Osteocyte (in vitro differentiated cells): Measurements from ENCODE around the gene MMP20. TPM values are rescaled to one million over a fixed set of nuclear protein-coding genes. Genes with fewer than 3 reads are reported as not detected.

Experiments
- DNase-seq: peaks from one replicate; pipeline ENCODE4 v3.0.0; 2021; ENCODE audit warnings: mixed read lengths; ENCODE audit not compliant: unreplicated experiment; ENCODE audit errors: extremely low spot score
- H3K27ac Mint-ChIP-seq: one replicate; pipeline ENCODE4 v1.8.0; 2021; ENCODE audit warnings: mild to moderate bottlenecking, mixed read lengths; ENCODE audit not compliant: unreplicated experiment
- H3K27me3 Mint-ChIP-seq: one replicate; pipeline ENCODE4 v1.8.0; 2021; ENCODE audit warnings: mixed read lengths; ENCODE audit not compliant: unreplicated experiment
- H3K36me3 Mint-ChIP-seq: one replicate; pipeline ENCODE4 v1.8.0; 2021; ENCODE audit warnings: mixed read lengths; ENCODE audit not compliant: unreplicated experiment
- H3K4me1 Mint-ChIP-seq: one replicate; pipeline ENCODE4 v1.8.0; 2021; ENCODE audit warnings: mixed read lengths; ENCODE audit not compliant: unreplicated experiment
- H3K4me3 Mint-ChIP-seq: one replicate; pipeline ENCODE4 v1.8.0; 2021; ENCODE audit warnings: mild to moderate bottlenecking, moderate library complexity, mixed read lengths; ENCODE audit not compliant: unreplicated experiment
- H3K9me3 Mint-ChIP-seq: one replicate; pipeline ENCODE4 v1.8.0; 2021; ENCODE audit warnings: mixed read lengths; ENCODE audit not compliant: unreplicated experiment
- long read RNA-seq: library from polyadenylated mRNA; unstranded; transcript quantifications from one replicate; pipeline ENCODE4 v2.0.0, GENCODE V29; 2021
- total RNA-seq: library from RNA; stranded (reverse); gene quantifications from 2 replicates; pipeline ENCODE4 v1.2.1, GENCODE V29; 2021
- TF ChIP-seq, protein P1 (sequence below): fragments of 200-600 bp; sonication (generic); IDR thresholded peaks from 2 replicates; pipeline ENCODE4 v1.5.0; 2021; ENCODE audit warnings: antibody characterized with exemption, mild to moderate bottlenecking, moderate library complexity

Gene MMP20, protein sequence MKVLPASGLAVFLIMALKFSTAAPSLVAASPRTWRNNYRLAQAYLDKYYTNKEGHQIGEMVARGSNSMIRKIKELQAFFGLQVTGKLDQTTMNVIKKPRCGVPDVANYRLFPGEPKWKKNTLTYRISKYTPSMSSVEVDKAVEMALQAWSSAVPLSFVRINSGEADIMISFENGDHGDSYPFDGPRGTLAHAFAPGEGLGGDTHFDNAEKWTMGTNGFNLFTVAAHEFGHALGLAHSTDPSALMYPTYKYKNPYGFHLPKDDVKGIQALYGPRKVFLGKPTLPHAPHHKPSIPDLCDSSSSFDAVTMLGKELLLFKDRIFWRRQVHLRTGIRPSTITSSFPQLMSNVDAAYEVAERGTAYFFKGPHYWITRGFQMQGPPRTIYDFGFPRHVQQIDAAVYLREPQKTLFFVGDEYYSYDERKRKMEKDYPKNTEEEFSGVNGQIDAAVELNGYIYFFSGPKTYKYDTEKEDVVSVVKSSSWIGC
- not detected in 2 replicates for total RNA-seq
- long read RNA-seq = 0 reads

DNA sequence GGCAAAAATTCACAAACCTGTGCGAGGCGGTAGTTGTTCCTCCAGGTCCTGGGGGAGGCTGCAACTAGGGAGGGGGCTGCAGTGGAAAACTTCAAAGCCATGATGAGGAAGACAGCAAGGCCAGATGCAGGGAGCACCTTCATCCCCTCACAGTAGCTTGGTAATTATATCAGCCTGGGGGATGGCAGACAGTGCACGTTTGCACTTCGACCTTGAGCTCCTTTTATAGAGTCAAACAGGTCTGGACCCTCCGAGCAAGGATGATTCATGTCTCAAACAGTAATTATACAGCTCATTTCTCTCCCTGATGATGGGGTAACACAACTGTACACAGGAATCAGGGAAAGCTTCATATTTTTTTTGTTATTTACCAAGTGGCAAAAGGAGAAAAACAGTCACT is at the start of gene MMP20:
Gene MMP20 (minus strand): TSS at position 156 of the 400 bp plus-strand sequence. CDS start 13 bp downstream, at position 143.
- no peaks in the 10 kb centered on the region for H3K9me3 Mint-ChIP-seq
- H3K36me3 Mint-ChIP-seq = no peaks in the 10 kb centered on the region
- H3K27me3 Mint-ChIP-seq = peaks cover 5% of the 10 kb centered on the region
- H3K27ac Mint-ChIP-seq = no peak within 1 kb of the TSS
- H3K4me1 Mint-ChIP-seq = peaks cover 6% of the 10 kb centered on the region
- TF ChIP-seq, protein P1, sequence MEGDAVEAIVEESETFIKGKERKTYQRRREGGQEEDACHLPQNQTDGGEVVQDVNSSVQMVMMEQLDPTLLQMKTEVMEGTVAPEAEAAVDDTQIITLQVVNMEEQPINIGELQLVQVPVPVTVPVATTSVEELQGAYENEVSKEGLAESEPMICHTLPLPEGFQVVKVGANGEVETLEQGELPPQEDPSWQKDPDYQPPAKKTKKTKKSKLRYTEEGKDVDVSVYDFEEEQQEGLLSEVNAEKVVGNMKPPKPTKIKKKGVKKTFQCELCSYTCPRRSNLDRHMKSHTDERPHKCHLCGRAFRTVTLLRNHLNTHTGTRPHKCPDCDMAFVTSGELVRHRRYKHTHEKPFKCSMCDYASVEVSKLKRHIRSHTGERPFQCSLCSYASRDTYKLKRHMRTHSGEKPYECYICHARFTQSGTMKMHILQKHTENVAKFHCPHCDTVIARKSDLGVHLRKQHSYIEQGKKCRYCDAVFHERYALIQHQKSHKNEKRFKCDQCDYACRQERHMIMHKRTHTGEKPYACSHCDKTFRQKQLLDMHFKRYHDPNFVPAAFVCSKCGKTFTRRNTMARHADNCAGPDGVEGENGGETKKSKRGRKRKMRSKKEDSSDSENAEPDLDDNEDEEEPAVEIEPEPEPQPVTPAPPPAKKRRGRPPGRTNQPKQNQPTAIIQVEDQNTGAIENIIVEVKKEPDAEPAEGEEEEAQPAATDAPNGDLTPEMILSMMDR = no peak
- no peak within 1 kb of the TSS for H3K4me3 Mint-ChIP-seq
- no peak for DNase-seq

DNA sequence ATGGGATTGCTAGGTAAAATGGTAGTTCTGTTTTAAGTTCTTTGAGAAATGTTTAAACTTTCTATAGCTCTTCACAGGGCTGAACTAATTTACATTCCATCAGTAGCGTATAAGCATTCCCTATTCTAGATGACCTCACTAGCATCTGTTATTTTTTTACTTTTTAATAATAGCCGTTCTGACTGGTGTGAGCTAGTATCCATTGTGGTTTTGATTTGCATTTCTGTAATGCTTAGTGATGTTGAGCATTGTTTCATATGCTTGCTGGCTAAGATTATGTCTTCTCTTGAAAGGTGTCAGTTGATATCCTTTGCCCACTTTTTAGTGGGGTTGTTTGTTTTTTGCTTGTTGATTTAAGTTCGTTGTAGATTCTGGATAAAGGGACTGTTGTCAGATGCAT is 44.5 kb upstream of the MMP20 start:
- no peak overlapping the region for H3K27ac Mint-ChIP-seq
- TF ChIP-seq, protein P1 = no peak
- no peak overlapping the region for H3K4me3 Mint-ChIP-seq
- peaks cover 2% of the 10 kb centered on the region for H3K36me3 Mint-ChIP-seq
- no peaks in the 10 kb centered on the region for H3K27me3 Mint-ChIP-seq
- DNase-seq = no peak
- no peaks in the 10 kb centered on the region for H3K9me3 Mint-ChIP-seq
- peaks cover 3% of the 10 kb centered on the region for H3K4me1 Mint-ChIP-seq

DNA sequence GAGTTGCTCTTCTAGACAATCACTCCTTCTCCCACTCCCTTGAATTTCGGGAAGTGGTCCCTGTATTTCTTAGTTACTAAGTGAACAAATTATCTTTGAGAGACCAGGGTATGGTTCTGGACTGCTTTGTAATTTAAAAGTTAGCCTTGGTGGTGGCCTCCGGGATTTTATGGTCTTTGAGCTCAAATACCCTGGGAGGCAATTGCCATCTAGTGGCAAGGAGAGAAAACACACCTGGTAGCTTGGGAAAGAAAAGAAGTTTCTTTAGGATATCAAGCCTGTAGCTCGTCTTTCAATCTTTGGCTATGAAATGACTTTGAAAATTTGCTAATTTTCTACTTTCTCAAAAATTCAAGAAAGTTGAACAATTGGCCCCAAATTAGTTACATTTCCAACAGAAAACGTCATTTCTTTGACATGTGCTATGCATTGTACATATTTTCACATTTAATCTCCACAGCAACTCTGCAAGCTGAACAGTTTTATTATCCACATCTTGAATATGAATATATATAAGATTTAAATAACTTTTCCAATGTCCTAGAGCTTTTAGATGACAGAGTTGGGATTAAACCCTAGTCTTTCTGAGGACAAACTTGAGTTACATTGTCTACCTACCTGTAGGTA is 41.3 kb upstream of the MMP20 start:
- Mint-ChIP-seq H3K36me3 (no peaks in the 10 kb centered on the region), H3K4me3 (no peak overlapping the region), H3K27ac (no peak overlapping the region), H3K9me3 (no peaks in the 10 kb centered on the region), H3K4me1 (peaks cover 3% of the 10 kb centered on the region), H3K27me3 (peaks cover 3% of the 10 kb centered on the region)
- DNase-seq = no peak
- TF ChIP-seq, protein P1 = peak; percentile 87

DNA sequence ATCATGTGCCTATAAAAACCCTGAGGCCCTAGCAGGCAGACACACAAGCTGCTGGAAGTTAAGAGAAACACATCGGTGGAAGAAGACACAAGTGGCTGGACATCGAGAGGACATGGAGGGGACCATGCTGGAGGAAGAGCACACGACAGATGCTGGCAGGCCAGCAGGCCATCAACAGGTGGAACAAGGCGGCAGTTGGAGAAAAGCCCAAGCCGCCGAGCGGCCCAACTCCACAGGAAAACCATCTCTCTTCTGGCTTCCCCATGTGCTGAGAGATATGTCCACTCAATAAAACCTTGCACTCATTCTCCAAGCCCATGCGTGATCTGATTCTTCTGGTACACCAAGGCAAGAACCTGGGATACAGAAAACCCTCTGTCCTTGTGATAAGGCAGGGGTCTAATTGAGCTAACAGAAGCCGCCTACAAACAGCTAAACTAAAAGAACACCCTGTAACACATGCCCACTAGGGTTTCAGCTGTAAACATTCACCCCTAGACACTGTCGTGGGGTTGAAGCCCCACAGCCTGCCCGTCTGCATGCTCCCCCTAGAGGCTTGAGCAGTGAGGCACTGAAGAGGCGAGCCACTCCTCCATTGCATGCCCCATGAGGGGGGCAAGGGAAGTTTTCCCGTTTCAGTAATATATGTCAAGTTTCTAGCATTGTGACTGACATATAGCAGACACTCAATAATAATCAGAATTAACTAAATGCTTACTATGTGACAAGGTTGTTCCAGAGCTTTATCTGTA is 39.0 kb upstream of the MMP20 start:
- Mint-ChIP-seq H3K4me1 (peaks cover 3% of the 10 kb centered on the region), H3K27me3 (peaks cover 9% of the 10 kb centered on the region), H3K4me3 (no peak overlapping the region), H3K27ac (no peak overlapping the region), H3K9me3 (no peaks in the 10 kb centered on the region), H3K36me3 (no peaks in the 10 kb centered on the region)
- TF ChIP-seq, protein P1 = no peak
- no peak for DNase-seq
